Thymus (tissue), 14 donors: ENCODE data around the gene CRYBA4. TPM values are rescaled to one million over a fixed set of nuclear protein-coding genes. Genes with fewer than 3 reads are reported as not detected.
A peak's percentile ranks its signal among the peaks of the same experiment; 100 is the strongest.

ENCODE experiments used
- DNase-seq, 9 donors: peaks; one replicate each; pipeline ENCODE4 v3.0.0-alpha.2; 2013; ENCODE audit warnings: low spot score in 9 of 9, low read depth in 6 of 9, missing footprints in 1 of 9
- H3K27ac ChIP-seq, 2 donors: one replicate each; pipeline ENCODE4 v1.5.1; 2013; ENCODE audit warnings: control low read depth in 1 of 2, low read depth in 1 of 2, low read length in 1 of 2, mild to moderate bottlenecking in 1 of 2, moderate library complexity in 1 of 2
- H3K27me3 ChIP-seq, 2 donors: one replicate each; pipeline ENCODE4 v1.5.1; 2013; ENCODE audit warnings: low read length in 1 of 2; ENCODE audit not compliant: control insufficient read depth in 2 of 2, insufficient read depth in 1 of 2
- H3K36me3 ChIP-seq, 2 donors: one replicate each; pipeline ENCODE4 v1.5.1; 2013; ENCODE audit warnings: low read length in 1 of 2, mild to moderate bottlenecking in 1 of 2, moderate library complexity in 1 of 2; ENCODE audit not compliant: control insufficient read depth in 2 of 2, insufficient read depth in 2 of 2
- H3K4me1 ChIP-seq, 2 donors: one replicate each; pipeline ENCODE4 v1.5.1; 2013; ENCODE audit warnings: low read length in 2 of 2; ENCODE audit not compliant: control insufficient read depth in 2 of 2, insufficient read depth in 2 of 2
- H3K4me3 ChIP-seq, 2 donors: one replicate each; pipeline ENCODE4 v1.5.1; 2013; ENCODE audit warnings: low read length in 2 of 2, control low read depth in 1 of 2, mild to moderate bottlenecking in 1 of 2
- H3K9me3 ChIP-seq, 2 donors: one replicate each; pipeline ENCODE4 v1.5.1; 2013; ENCODE audit warnings: low read length in 1 of 2, mild to moderate bottlenecking in 1 of 2; ENCODE audit not compliant: control insufficient read depth in 2 of 2, insufficient read depth in 1 of 2
- WGBS: extraction: QIAGEN DNeasy Blood & Tissue Kit; methylation state at CpG from one replicate; pipeline ENCODE4 v1.1.7; 2013; 5-methylcytosine and 5-hydroxymethylcytosine counted together
- long read RNA-seq, 10 donors: transcript quantifications; one replicate each; lab custom pipeline, GENCODE V29; 2026
- polyA plus RNA-seq: library from polyadenylated mRNA; stranded (reverse); fragments of 200-250 nt; gene quantifications from one replicate; pipeline ENCODE4 v1.2.3, GENCODE V29; 2013
- total RNA-seq: library from RNA; stranded (reverse); fragments of 120-200 nt; gene quantifications from one replicate; pipeline ENCODE4 v1.2.4, GENCODE V29; 2013
- donor health status: healthy.

The CRYBA4 gene
- total RNA-seq, result 0.47 TPM
- 1.6 TPM for polyA plus RNA-seq
- long read RNA-seq, donor 1, result 0 reads
- long read RNA-seq, donor 2, result 0 reads
- long read RNA-seq, donor 3, result 0 reads
- long read RNA-seq, donor 4, result 0 reads
- long read RNA-seq, donor 5, partial matches to known transcripts, result 0 of 1 reads
- long read RNA-seq, donor 5, other reads (novel, unspliced or antisense), result 0 of 1 reads
- long read RNA-seq, donor 6, result 0 reads
- long read RNA-seq, donor 7, result 0 reads
- long read RNA-seq, donor 8, result 0 reads
- long read RNA-seq, donor 9, result 0 reads
- long read RNA-seq, donor 10, result 0 reads

DNA sequence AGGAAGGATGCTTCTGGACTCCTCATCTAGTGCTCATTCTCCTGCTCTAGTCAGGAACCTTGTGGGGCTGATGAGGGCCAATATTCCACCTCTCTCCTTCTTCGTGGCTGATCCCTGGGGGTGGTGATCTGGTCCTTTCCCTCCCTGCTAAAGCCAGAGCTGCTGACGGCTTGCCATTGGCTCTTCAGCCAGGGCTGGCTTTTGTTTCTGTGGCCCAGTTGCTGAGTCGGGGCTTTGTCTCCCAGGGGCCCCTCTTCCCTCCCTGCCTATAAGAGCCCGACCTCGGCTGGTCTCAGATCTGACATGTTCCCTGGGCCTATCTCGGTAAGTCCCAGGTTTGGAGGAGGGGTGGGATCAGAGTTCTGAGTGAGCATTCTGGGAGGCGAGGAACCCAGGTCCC is at the start of gene CRYBA4:
Gene CRYBA4 (plus strand): TSS at position 301 of the 400 bp plus-strand sequence. CDS start 634 bp downstream, outside the sequence.
- Histone ChIP-seq H3K4me1 (peaks cover 0 to 14% of the 10 kb centered on the region in 2 donors), H3K4me3 (no peak within 1 kb of the TSS), H3K27ac (no peak within 1 kb of the TSS), H3K9me3 (no peaks in the 10 kb centered on the region), H3K27me3 (no peaks in the 10 kb centered on the region), H3K36me3 (no peaks in the 10 kb centered on the region)
- WGBS, result 95% methylated on average over 7 of the region's 7 CpGs
- no peak for DNase-seq

DNA sequence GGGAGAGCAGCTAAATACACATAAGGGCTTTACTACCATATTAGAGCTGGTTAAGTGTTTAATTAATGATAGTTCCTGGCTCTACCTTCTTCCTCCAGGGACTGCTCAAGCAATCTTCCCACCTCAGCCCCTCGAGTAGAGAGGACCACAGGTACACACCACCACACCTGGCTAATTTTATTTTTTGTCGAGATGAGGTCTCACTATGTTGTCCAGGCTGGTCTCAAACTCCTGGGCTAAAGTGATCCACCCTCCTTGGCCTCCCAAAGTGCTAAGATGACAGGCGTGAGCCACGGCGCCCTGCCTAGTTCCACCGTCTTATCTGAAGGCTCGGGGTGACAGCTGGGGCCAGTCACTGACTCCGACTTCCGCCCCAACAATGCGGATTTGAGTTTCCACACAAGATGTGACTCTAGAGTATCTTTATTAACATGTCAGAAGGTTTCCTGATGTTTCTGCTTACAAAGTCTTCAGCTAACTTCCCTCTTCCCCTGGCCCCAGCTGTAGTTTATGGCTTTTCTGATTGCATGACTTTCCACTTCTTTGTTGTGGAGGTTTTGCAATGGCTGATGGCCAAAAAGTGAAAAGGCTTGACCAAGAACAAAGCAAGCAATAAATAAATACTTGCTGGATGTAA is 48.6 kb upstream of the CRYBA4 start:
- Histone ChIP-seq H3K36me3 (peaks cover 0 to under 1% of the 10 kb centered on the region in 2 donors), H3K27ac (peak overlapping the region; percentile 21 to 55), H3K4me1 (peaks cover 11 to 41% of the 10 kb centered on the region in 2 donors), H3K27me3 (no peaks in the 10 kb centered on the region), H3K9me3 (no peaks in the 10 kb centered on the region), H3K4me3 (no peak overlapping the region)
- peak in 1 of 9 donors; percentile 52 for DNase-seq
- WGBS, result 32% methylated on average over 10 of the region's 10 CpGs

DNA sequence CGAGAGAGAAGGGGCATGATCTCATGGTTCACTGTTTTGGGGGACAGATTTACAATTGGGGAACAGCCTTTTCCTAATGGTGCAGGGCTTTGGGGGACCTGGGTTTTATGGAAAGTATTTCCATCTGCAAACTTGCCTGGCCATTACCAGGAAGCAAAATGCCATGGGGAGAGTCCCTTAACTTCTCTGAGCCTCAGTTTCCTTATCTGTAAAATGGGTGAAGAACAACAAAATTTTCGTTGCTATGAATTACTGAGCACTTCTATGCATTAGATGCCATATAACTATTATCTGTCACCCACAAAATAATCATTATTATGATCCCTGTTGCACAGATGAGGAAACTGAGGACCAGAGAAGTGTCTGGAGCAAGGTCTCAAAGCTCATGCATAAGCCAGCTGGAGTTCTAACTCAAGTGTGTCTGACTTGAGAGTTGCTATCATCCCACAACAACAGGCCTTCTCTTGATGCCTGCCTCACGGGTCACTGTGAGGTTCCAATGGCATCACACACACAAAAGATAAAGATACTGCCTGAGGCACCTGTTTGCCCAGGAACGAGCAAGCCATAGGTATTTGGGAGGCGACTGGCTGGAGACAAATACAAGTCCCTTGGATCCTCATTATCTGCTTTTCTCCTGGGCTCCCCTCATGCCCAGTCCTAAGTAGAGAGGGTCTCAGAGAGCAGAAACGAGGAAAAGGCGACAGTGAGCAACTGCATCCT is 47.6 kb upstream of the CRYBA4 start:
- 81% methylated on average over 7 of the region's 7 CpGs for WGBS
- H3K27ac ChIP-seq, result no peak overlapping the region
- no peak for DNase-seq
- no peaks in the 10 kb centered on the region for H3K9me3 ChIP-seq
- no peaks in the 10 kb centered on the region for H3K27me3 ChIP-seq
- H3K36me3 ChIP-seq, result peaks cover 0 to 4% of the 10 kb centered on the region in 2 donors
- peaks cover 13 to 50% of the 10 kb centered on the region in 2 donors for H3K4me1 ChIP-seq
- no peak overlapping the region for H3K4me3 ChIP-seq

DNA sequence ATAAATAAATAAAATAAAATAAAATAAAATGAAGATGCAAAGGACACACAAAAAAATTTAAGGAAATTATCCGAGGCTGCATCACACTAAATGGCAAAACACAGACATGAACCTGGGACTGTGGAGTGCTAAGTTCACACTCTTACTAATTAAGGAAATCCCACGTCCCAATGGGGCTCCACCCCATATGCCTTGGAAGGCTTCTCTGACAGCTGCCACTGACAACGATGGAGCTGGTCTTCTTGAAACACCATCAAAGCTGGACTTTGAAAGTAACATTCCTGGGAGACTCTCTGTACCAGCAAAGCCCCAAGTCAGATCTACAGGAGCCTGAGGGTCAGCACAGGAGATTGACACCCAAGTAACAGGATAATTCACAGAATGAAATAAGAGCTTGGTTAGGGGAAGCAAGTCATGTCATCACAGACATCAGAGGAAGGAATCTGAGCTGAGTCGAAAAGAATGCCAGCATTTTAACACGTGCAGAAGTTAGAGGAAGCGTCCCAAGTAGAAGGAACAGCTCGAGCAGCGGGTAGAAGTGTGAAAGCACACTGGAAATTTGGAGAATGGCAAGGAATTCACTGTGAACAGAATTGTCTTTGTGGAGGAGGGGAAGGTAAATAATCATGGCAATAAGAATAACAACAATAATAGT is 45.6 kb upstream of the CRYBA4 start:
- no peak overlapping the region for H3K4me3 ChIP-seq
- WGBS, result 72% methylated on average over 8 of the region's 8 CpGs
- peaks cover under 1 to 4% of the 10 kb centered on the region in 2 donors for H3K36me3 ChIP-seq
- no peaks in the 10 kb centered on the region for H3K9me3 ChIP-seq
- no peaks in the 10 kb centered on the region for H3K27me3 ChIP-seq
- peak overlapping the region in 1 of 2 donors; percentile 7 for H3K27ac ChIP-seq
- DNase-seq, result no peak
- H3K4me1 ChIP-seq, result peaks cover 21 to 59% of the 10 kb centered on the region in 2 donors

DNA sequence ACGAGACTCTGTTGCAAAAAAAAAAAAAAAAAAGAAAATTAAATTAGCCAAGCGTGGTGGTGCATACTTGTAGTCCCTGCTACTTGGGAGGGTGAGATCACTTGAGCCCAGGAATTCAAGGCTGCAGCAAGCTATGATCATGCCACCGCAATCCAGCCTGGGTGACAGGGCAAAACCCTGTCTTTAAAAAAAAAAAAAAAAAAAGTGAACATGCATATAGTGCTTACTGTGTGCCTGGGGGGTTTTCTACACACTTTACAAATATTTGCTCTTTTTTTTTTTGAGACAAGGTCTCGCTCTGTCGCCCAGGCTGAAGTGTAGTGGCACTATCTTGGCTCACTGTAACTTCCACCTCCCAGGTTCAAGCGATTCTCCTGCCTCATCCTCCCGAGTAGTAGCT is 44.7 kb upstream of the CRYBA4 start:
- 97% methylated on average over 7 of the region's 7 CpGs for WGBS
- H3K27ac ChIP-seq, result no peak overlapping the region
- H3K36me3 ChIP-seq, result peaks cover 4 to 9% of the 10 kb centered on the region in 2 donors
- peaks cover 21 to 52% of the 10 kb centered on the region in 2 donors for H3K4me1 ChIP-seq
- no peaks in the 10 kb centered on the region for H3K9me3 ChIP-seq
- no peak overlapping the region for H3K4me3 ChIP-seq
- H3K27me3 ChIP-seq, result no peaks in the 10 kb centered on the region
- DNase-seq, result no peak

DNA sequence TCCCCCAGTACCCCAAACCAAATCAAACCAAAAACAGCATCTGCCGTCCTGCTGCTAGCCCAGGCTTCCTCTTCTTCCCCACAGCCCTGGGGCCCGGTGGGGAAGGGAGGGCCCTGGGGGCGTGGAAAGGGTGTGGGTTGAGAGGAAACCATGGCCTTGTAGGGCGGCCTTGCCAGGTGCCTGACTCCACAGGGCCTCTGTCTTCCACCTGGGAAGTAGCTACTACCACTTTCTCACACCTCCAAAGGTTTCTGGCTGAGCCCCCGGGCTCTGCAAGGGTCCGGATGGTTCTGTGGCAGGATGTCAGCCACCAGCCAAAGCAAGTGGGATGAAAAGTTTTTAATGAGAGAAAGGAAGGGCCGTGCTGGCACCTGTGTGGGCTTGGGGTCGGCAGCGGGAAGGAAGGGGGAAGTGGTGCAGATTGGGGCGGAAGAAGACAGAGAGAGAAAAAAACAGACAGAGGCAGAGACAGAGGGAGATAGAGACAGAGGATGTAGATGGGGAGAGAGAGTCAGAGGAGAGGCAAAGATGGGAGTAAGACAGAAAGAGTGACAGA is 42.4 kb upstream of the CRYBA4 start:
- 6% methylated on average over 10 of the region's 10 CpGs for WGBS
- DNase-seq, result peak in 5 of 9 donors; percentile 33 to 81 (median 51)
- Histone ChIP-seq H3K27me3 (no peaks in the 10 kb centered on the region), H3K36me3 (peaks cover 4 to 9% of the 10 kb centered on the region in 2 donors), H3K27ac (peak overlapping the region; percentile 68 to 81), H3K4me1 (peaks cover 14 to 36% of the 10 kb centered on the region in 2 donors), H3K9me3 (no peaks in the 10 kb centered on the region), H3K4me3 (peak overlapping the region in 1 of 2 donors; percentile 10)

DNA sequence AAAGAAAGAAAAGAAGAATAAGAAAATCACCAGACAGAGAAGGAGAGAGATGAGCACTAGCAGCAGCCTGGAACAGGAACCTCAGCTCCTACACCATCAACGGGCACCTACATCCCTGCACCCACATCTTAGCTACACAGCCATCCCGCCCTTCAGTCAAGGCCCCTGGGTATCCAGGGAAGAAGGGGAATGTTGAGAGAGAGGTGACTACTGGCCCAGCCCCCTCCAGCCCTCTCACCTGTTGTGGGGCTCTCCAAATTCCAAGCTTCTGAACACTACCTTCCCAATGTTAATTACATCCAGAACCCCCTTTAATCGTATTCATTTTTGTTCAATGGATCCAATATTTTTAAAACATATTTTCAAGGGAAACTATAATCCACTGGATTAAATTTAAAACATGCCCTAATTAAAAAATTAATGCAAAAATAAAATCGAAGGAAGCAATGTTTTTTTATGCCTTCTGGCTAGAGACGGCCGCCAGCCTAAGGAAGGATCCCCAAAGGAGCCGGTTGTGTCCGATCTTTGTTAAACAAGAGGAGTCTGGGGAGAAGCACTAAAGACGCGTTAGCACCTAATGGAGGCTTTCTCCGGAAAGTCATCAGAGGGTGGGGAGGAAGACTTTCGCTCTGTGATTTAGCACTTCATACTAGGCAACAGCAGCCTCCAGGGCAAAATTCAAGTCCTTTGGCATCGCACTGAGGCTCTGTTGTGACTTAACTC is 41.4 kb upstream of the CRYBA4 start:
- no peaks in the 10 kb centered on the region for H3K9me3 ChIP-seq
- H3K27ac ChIP-seq, result peak overlapping the region in 1 of 2 donors; percentile 81
- H3K4me3 ChIP-seq, result no peak overlapping the region
- no peak for DNase-seq
- no peaks in the 10 kb centered on the region for H3K27me3 ChIP-seq
- H3K4me1 ChIP-seq, result peaks cover 14 to 40% of the 10 kb centered on the region in 2 donors
- peaks cover 4 to 9% of the 10 kb centered on the region in 2 donors for H3K36me3 ChIP-seq
- WGBS, result 93% methylated on average over 13 of the region's 13 CpGs

DNA sequence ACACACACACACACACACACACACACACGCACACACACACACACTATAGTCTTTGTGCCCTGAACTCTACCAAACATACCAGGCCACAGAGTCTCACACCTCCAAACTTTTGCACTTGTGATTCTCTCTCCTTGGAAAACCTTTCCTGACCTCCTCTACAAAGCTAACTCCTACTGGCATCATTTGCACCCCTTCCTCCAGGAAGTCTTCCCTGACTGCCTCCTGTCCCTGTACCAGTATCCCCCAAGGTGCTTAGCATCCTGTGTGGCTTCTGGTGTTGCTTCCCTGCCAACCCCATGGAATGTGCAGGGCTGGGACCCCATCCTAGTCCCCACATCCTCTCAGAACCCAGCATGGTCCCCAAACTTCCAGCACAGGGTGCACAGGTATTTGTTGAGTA is 40.7 kb upstream of the CRYBA4 start:
- H3K27ac ChIP-seq, result no peak overlapping the region
- 79% methylated on average over 1 of the region's 1 CpG for WGBS
- H3K4me1 ChIP-seq, result peaks cover 14 to 42% of the 10 kb centered on the region in 2 donors
- no peaks in the 10 kb centered on the region for H3K9me3 ChIP-seq
- no peaks in the 10 kb centered on the region for H3K27me3 ChIP-seq
- peaks cover 4 to 9% of the 10 kb centered on the region in 2 donors for H3K36me3 ChIP-seq
- no peak overlapping the region for H3K4me3 ChIP-seq
- no peak for DNase-seq
